GM12865 (cell line): ENCODE results near the gene CABYR.
"Not testable (repeated sequence)": the region's sequence is repeated elsewhere in the genome, so short reads cannot be mapped to it uniquely, and the experiment has no call there.

ENCODE experiments used
- DNase-seq: peaks from one replicate; pipeline ENCODE4 v3.0.0; 2010; ENCODE audit warnings: low read depth
- H3K4me3 ChIP-seq: 2 replicates; pipeline ENCODE4 v1.5.1; 2011; ENCODE audit warnings: mild to moderate bottlenecking, low read depth, low read length, control low read depth
- CTCF ChIP-seq: IDR thresholded peaks from 2 replicates; pipeline ENCODE4 v1.5.1; 2011; ENCODE audit warnings: low read length, control low read depth, low read depth, inconsistent platforms; ENCODE audit not compliant: insufficient read depth; ENCODE audit errors: missing control alignments

The CABYR gene

GRCh38 chr18:24127735-24128134 is 11.1 kb upstream of the CABYR start:
- TF ChIP-seq CTCF = no peak
- H3K4me3 ChIP-seq = no peak overlapping the region
- no peak for DNase-seq

GRCh38 chr18:24128700-24129099 is 10.2 kb upstream of the CABYR start:
- no peak for DNase-seq
- TF ChIP-seq CTCF = no peak

GRCh38 chr18:24130494-24130893 is 8.4 kb upstream of the CABYR start:
- no peak for DNase-seq
- TF ChIP-seq CTCF = no peak
- no peak overlapping the region for H3K4me3 ChIP-seq

More at GRCh38 chr18:24128700-24129099, 10.2 kb upstream of the CABYR start:
- H3K4me3 ChIP-seq = no peak overlapping the region

GRCh38 chr18:24136967-24137373 is 1.9 kb upstream of the CABYR start:
- H3K4me3 ChIP-seq = no peak overlapping the region
- TF ChIP-seq CTCF = no peak
- DNase-seq = peak; percentile 29

- peak overlapping the region; percentile 32 for H3K4me3 ChIP-seq
- no peak for DNase-seq
- no peak for TF ChIP-seq CTCF
These were observed 463 bp upstream of the CABYR start for GRCh38 chr18:24138409-24138788.

GRCh38 chr18:24140697-24141096 is 1.8 kb downstream of the CABYR start:
- no peak for TF ChIP-seq CTCF
- no peak overlapping the region for H3K4me3 ChIP-seq
- DNase-seq = no peak

GRCh38 chr18:24142376-24142775 is 3.5 kb downstream of the CABYR start:
- no peak for TF ChIP-seq CTCF
- no peak overlapping the region for H3K4me3 ChIP-seq
- no peak for DNase-seq

GRCh38 chr18:24149591-24149990 is 10.7 kb downstream of the CABYR start:
- not testable (repeated sequence) for DNase-seq, H3K4me3 ChIP-seq
